HG03378 (cell line): ENCODE results near the gene UBD.

Source experiments
- ATAC-seq: cut with Tn5 transposase; IDR thresholded peaks from one replicate; pipeline ENCODE4 v1.9.1; 2021; ENCODE audit warnings: mild to moderate bottlenecking, moderate library complexity; ENCODE audit not compliant: unreplicated experiment

UBD gene

DNA sequence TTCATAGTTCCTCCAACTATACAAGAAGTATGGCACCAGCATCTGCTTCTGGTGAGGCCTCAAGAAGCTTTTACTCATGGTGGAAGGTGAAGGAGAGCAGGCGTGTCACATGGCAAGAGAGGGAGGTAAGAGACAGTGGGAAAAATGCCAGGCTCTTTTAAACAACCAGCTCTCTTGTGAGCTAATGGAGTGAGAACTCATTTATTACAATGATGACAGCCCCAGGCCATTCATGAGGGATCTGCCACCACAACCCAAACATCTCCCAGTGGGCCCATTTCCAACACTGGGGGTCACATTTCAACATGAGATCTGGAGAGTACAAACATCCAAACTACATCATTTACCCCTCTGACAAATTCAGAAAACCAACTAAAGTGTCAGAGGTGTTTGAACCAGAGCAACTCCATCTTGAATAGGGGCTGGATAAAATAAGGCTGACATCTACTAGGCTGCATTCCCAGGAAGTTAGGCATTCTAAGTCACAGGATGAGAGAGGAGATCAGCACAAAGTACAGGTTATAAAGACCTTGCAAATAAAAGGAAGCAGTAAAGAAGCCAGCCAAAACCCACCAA is 2.2 kb upstream of the UBD start:
- no peak for ATAC-seq

GRCh38 chr6:29561091-29561490 is 1.6 kb upstream of the UBD start:
- ATAC-seq, result no peak

DNA sequence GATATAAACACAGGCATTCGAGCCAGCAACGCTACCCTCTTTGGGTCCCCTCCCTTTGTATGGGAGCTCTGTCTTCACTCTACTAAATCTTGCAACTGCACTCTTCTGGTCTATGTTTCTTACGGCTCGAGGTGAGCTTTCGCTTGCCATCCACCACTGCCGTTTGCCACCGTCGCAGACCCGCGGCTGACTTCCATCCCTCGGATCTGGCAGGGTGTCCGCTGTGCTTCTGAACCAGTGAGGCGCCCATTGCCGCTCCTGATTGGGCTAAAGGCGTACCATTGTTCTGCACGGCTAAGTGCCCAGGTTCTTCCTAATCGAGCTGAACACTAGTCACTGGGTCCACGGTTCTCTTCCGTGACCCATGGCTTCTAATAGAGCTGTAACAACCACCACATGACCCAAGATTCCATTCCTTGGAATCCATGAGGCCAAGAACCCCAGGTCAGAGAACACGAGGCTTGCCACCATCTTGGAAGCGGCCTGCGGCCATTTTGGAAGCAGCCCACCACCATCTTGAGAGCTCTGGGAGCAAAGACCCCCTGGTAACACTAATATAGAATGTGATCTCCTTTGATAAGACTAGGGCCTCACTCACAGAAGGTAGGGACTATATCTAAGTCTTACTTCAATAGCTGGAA is 973 bp downstream of the UBD start:
- no peak for ATAC-seq

GRCh38 chr6:29557320-29557719 is 2.2 kb downstream of the UBD start:
- no peak for ATAC-seq

DNA sequence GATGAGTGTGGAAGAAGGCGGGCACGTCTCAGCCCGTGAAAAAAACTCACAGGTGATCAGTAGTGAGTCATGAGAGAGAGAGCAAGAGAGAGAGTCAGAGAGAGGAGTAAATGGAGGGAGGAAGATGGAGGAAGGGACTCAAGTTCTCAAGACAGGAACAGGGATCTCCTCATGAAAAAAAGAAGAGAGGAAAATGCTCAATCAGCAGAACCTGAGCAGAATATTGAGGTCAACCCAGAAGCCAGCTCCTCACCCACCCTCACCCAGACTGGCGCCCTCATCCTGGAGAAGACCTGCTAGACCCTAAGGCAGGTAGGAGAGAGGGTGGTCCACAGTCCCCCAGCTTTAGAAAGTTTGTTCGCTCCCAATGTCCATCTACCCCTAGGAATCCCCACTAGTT is 4.8 kb downstream of the UBD start:
- ATAC-seq, result no peak

GRCh38 chr6:29553268-29554057 is 6.1 kb downstream of the UBD start:
- ATAC-seq, result no peak

DNA sequence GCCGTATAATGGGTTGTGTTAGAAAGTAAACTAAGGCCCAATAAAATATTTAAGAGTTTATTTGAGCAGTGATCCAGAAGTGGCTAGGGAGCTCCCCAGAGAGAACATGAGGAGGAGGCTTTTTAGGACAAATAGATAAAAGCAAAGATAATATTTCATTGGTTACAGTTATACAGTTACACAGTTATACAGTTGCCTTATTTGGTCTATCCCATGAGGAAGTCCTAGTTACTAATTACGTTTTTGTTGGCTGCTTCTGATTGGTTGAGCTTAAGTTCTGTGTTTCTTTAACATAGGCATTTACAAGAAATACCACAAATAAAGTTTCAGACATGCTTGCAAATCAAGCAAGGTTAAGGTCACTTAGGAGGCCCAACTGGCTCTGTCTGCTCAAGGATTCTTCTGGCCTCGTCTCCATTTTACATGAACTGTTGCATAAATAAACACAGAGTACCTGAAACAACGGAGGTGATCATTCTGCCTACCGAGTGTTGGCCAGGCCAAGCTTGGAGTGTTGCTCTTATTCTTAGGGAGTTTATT is 7.0 kb downstream of the UBD start:
- ATAC-seq, result peak; percentile 69

- no peak for ATAC-seq
Measured at GRCh38 chr6:29547573-29547972, 12.0 kb downstream of the UBD start.

DNA sequence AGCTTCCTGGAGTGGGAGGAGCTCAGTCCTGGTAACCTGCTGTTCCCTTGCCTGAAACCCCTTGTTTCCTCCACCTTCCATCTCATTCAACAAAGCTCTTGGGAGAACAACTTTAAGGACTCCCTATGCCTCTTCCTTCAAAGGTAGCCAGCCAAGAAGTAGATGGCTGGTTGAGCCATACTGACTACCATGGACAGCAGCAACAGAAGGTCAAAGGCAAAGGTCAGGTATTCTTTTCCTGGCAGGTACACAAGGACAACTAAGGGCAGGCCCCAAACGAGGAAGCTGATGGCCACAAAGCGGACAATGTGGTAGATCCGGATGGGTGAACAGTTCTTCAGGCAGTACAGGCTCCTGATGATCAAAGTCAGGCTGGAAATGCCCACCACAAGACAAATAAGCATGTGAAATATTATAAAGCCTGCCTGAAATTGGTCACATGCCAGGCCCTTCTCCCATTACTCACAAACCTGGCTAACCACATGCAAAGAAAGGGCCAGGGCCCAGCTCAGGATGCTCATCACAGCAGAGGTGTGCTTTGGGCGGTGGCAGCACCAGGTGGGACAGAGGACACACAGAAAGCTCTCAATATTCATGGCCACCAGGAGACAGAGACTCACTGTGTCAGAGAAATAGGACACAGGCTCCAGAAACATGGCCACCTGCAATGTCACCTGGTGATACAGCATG is 21.7 kb downstream of the UBD start:
- ATAC-seq, result no peak

DNA sequence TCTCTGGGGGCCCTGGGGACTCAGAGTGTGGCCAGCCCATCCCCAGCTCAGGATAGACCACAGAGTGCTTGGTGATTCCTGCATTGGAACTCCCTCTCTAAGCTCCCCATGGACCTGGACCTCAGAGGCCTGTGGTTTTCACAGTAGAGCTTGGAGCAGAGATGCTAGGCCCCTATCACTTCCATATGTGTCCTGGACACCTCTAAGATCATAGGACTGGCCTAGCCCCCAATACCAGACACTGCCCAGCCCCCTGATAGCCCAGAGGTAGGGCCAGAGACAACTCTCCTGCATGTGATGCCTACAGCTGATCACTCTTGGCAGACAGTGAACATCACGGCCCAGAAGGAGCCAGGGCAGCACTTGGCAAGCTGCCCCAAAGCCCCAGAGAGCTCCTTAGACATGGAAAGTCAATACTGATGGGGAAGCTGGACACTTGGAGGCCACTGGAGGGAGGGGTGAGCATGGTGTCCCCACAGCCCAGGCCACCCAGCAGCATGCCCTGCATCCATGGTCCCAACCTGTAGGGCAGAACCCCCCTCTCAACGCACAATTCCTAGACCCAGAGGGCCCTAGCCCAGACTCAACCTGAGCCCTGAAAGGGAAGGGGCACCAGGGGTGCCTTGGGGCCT is 27.1 kb downstream of the UBD start:
- no peak for ATAC-seq

DNA sequence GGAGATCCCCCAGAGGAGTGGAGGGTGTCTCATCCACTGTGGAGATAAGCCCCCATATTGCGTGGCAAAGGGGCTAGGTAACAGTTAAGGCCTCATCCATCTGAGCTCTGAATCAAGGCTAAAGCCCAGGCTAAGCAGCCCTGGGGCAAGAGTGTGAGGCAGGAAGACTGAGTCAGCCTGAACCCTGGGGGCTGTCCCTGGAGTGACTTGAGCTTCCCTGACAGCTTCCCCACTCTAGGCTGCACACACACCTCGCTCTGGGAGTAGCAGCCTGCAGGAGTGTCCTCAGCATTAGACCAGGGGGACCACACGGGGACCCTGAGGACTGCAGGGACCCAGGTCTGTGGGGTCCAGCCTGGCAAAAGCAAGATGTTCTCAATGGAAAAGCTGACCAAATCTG is 27.9 kb downstream of the UBD start:
- ATAC-seq, result no peak

DNA sequence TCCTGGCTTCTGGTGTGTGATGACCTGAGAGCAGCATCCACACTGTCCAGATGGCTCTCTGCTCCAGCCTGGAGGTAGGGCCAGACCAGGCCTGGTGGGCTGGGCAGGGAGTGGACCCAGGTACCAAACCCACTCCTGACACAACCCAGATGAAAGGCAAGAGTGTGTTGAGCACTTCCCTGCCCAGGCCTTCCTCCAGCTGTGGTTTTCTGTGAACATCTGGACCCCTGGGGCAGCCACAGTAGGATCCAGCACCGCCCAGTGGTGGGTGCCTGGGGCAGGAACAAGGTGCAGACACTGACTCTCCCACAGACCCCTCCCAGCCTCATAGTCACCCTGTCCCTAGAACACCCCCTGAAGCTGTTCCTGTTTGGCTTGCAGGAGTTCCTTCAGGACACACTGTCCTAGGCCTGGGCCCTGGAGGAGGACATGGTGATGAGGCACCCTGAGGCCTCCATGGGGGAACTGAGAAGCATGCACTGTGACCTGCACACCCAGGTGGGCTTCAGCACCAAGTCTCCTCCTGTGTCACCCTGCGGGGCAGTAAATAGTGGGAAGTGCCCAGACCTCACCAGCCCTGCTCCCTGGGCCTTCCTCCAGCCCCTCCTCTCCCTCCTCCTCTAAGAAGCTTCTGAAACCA is 28.7 kb downstream of the UBD start:
- no peak for ATAC-seq

- no peak for ATAC-seq
Measured at GRCh38 chr6:29529956-29530355, 29.6 kb downstream of the UBD start.

GRCh38 chr6:29528988-29529560 is 30.5 kb downstream of the UBD start:
- ATAC-seq, result no peak

GRCh38 chr6:29528300-29528931 is 31.1 kb downstream of the UBD start:
- no peak for ATAC-seq

DNA sequence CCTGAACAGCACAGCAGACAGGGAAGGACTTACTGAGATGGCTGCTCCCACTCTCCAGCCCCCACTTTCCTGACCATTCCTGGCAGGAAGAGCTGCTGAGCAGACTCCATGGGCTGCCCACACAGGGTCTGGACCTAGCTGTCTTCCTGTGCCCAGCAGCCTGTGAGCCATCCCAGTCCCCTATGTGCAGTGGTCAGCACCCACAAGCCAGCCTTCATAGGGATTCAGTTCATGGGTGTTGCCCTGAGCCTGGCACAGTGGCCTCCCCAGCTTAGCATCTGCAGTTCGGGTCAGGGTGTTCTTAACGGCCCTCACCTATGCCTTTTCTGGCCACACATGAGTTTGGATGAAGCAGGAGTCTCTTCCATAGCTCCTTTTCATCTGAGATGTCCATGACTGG is 32.0 kb downstream of the UBD start:
- ATAC-seq, result no peak

GRCh38 chr6:29527126-29527525 is 32.4 kb downstream of the UBD start:
- ATAC-seq, result no peak

- ATAC-seq, result no peak
Measured at GRCh38 chr6:29525311-29525639, 34.3 kb downstream of the UBD start.

DNA sequence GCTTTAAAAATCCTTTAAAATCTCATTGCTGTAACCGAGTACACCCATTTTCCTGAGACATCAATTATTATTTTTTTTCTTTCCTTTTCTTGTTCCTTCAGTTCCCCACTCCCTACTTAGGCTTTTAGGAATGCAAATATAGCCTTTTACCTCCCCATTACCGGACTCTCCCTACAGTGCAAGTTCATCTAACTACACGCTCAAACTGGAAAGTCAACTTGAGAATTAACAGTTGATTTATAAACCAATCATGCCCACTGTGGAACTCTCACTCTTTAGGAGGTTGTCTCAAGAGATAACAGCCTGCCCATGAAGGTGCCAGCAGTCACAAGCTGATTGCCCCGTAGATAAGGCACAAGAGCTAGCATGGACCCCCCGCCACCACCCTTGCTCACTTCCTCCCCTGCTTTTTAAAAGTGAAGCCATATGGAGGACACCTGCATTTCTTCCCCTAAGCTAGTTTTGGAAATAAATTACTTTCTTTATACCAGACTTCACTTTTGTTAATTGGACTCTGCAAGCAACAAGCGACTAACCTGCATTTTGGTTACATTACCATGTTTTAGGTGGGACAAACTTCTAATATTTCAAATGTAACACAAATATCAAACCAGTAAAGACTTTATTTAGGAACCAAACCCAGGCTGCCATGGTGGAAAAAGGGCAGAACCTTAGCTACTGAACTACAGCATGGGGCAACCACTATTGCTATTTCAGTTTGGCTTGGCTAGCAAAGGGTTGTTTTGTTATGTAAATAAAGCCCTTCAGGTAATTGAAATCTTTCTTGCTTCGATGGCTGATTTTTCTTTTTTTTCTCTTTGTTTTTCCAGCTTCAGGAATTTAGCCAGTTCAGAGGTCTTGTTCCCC is 34.9 kb downstream of the UBD start:
- ATAC-seq, result no peak
